ENCODE data around the gene CDK5R2. TPM values are rescaled to one million over a fixed set of nuclear protein-coding genes. Genes with fewer than 3 reads are reported as not detected.
A peak's percentile ranks its signal among the peaks of the same experiment; 100 is the strongest.

CDK5R2 gene
- total and polyA plus RNA-seq, 2 donors from 2014 or later: not detected

- FAIRE-seq (no peak), DNase-seq (peak; percentile 91 to 93 (median 91))
- Histone ChIP-seq H3K4me3 (ENCODE audit: low read length in 3 of 3) (no peak overlapping the region), H3K9me3 (ENCODE audit: control insufficient read depth in 2 of 3, insufficient read depth in 1 of 3, low read length in 3 of 3) (no peaks in the 10 kb centered on the region), H3K27ac (ENCODE audit: low read depth in 2 of 2, low read length in 2 of 2) (no peak overlapping the region), H3K36me3 (ENCODE audit: control insufficient read depth in 2 of 3, insufficient read depth in 3 of 3, low read length in 3 of 3) (no peaks in the 10 kb centered on the region), H3K4me1 (ENCODE audit: control insufficient read depth in 2 of 3, insufficient read depth in 2 of 3, low read depth in 1 of 3, low read length in 3 of 3) (peaks cover 0 to 6% (median 0%) of the 10 kb centered on the region in 3 donors), H3K9ac (ENCODE audit: low read length in 3 of 3) (no peak overlapping the region), H3K27me3 (ENCODE audit: control insufficient read depth, insufficient read depth, low read length) (peaks cover 14% of the 10 kb centered on the region)
- no peak for TF ChIP-seq CTCF (IDR thresholded peaks at IDR 0.05; ENCODE audit: borderline replicate concordance, extremely low read depth, insufficient read depth)
- intact Hi-C loops (cut with DNase I): no loop called here
Measured at GRCh38 chr2:218962859-218963492, 3.5 kb downstream of the CDK5R2 start.

DNA sequence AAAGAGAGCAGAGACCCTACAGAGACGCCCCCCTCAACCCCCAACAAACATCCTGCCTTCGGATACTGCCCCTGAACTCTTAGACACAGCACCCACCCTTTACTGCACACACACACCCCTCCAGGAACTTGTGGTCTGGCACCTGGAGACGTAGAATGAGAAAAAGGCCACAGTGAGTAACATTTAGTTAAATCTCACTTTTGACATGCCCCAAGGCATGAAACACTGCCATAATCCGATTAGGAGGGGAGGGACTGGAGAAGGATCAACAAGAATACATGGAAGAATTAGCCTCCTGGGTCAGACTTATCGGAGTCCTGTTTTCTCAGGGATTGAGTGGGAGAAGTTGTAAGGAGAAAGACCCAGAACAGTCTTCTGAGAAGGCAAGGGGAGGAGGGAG is 4.1 kb downstream of the CDK5R2 start:
- FAIRE-seq (no peak), DNase-seq (no peak)
- Histone ChIP-seq H3K4me3 (ENCODE audit: low read length in 3 of 3) (no peak overlapping the region), H3K27ac (ENCODE audit: low read depth in 2 of 2, low read length in 2 of 2) (no peak overlapping the region), H3K9ac (ENCODE audit: low read length in 3 of 3) (no peak overlapping the region), H3K4me1 (ENCODE audit: control insufficient read depth in 2 of 3, insufficient read depth in 2 of 3, low read depth in 1 of 3, low read length in 3 of 3) (peaks cover 0 to 6% (median 0%) of the 10 kb centered on the region in 3 donors), H3K27me3 (ENCODE audit: control insufficient read depth, insufficient read depth, low read length) (peaks cover 14% of the 10 kb centered on the region), H3K9me3 (ENCODE audit: control insufficient read depth in 2 of 3, insufficient read depth in 1 of 3, low read length in 3 of 3) (no peaks in the 10 kb centered on the region), H3K36me3 (ENCODE audit: control insufficient read depth in 2 of 3, insufficient read depth in 3 of 3, low read length in 3 of 3) (no peaks in the 10 kb centered on the region)
- no peak for TF ChIP-seq CTCF (IDR thresholded peaks at IDR 0.05; ENCODE audit: borderline replicate concordance, extremely low read depth, insufficient read depth)
- intact Hi-C loops (cut with DNase I): no loop called here

GRCh38 chr2:218964041-218964771 is 4.7 kb downstream of the CDK5R2 start:
- FAIRE-seq (no peak), DNase-seq (no peak)
- Histone ChIP-seq H3K9ac (ENCODE audit: low read length in 3 of 3) (no peak overlapping the region), H3K4me1 (ENCODE audit: control insufficient read depth in 2 of 3, insufficient read depth in 2 of 3, low read depth in 1 of 3, low read length in 3 of 3) (peaks cover 0 to 5% (median 0%) of the 10 kb centered on the region in 3 donors), H3K36me3 (ENCODE audit: control insufficient read depth in 2 of 3, insufficient read depth in 3 of 3, low read length in 3 of 3) (no peaks in the 10 kb centered on the region), H3K4me3 (ENCODE audit: low read length in 3 of 3) (no peak overlapping the region), H3K27me3 (ENCODE audit: control insufficient read depth, insufficient read depth, low read length) (peaks cover 14% of the 10 kb centered on the region), H3K27ac (ENCODE audit: low read depth in 2 of 2, low read length in 2 of 2) (no peak overlapping the region), H3K9me3 (ENCODE audit: control insufficient read depth in 2 of 3, insufficient read depth in 1 of 3, low read length in 3 of 3) (no peaks in the 10 kb centered on the region)
- TF ChIP-seq CTCF (IDR thresholded peaks at IDR 0.05; ENCODE audit: borderline replicate concordance, extremely low read depth, insufficient read depth): no peak
- intact Hi-C loops (cut with DNase I): no loop called here

Data from kidney (tissue), 14 donors.